A549 treated with Hydrocortisone at 1 μM for 4 hours (cell line): Measurements from ENCODE around the gene OARD1. TPM values are rescaled to one million over a fixed set of nuclear protein-coding genes. Genes with fewer than 3 reads are reported as not detected.

Experiments
- total RNA-seq: library from RNA; stranded (reverse); fragments of 200-300 nt; extraction: Qiagen RNA extraction; gene quantifications from 5 replicates; pipeline ENCODE4 v1.2.3, GENCODE V29; 2022

OARD1 gene, protein sequence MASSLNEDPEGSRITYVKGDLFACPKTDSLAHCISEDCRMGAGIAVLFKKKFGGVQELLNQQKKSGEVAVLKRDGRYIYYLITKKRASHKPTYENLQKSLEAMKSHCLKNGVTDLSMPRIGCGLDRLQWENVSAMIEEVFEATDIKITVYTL
- total RNA-seq, result 17.2 to 20.0 TPM (median 19.3 TPM) in 5 replicates

DNA sequence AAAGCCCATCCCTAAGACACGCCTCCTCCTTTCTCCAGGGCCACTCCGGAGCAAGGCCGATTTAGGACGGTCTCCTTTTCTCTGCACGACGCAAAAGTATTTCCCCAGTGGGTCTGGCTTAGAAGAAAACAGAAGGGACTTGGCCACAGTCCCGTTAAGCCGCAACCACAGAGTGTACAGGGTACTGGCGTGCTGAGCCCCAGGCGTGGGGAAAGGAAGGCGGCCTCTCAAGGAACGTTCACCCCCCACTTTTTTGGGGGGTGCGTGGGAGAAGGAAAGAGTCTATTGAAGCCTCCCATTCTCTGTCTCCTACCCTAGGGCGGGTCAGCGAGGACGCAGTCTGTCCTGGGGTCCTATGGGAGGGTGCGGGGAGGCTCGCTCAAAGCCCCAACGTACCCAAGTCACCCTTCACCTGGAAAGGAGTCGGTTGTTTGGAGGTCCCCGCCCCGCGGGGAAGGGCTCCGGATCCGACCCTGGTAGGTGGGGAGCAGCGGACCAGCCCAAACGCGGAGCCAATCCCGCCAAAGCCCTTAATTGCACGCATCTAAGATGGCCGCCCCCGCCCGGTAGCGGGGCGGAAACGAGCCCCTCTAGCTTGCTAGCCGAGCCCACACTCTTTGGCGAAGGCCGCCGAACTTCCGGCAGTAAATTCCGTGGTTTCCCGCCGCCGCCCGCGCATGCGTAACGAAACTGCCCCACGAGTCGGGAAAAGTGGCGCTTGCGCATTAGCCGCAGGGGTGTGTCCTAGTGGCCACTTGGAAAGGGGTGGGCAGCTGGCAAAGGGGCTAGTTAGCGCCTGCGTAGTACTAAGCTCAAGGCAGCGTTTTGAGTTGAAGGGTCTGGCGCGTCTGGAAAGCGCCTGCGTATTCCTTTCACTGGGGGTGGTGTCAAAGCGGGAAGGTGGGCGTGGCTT lies at the start of gene OARD1:
Gene OARD1, minus strand, starts transcription at position 434 of the 913 bp plus-strand sequence. CDS start 722 bp downstream, outside the sequence.

DNA sequence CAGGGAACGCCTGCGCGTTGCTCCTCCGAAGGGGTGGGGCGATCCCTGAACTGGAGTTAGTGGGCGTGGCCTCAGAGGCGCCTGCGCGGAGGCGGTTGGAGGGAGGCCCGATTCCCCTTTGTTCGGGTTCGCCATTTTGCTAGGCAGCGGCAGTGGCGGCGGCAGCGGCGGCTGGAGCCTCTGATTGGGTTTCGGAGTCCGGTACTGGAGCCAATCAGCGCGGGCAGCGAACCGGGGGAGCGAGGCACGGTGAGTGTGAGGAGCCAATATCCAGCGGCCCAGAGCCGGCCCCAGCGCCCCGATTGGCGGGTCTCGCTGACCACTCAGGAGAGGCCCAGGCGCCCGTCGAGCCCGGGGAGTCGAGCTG lies 663 bp upstream of the OARD1 start, which contains the start of gene NFYA:
Gene NFYA, plus strand, starts transcription at position 139 of the 367 bp plus-strand sequence. CDS start 6,116 bp downstream, outside the sequence.

DNA sequence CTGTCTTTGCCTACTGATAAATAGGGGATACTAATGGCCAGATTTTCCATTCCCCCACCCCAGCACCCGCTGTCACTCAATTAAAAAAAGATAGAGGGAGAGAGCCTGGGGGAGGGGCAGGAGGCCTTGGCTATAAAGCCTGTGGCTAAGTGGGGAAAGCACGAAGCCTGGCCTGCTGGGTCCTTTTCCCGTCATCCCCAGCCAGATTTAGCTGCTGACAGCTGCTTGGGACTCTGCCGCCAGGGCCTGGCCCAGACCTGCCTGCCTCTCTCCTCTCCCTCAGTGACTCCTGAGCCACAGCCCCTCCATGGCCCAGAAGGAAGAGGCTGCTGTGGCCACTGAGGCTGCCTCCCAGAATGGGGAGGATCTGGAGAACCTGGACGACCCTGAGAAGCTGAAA lies 19.1 kb downstream of the OARD1 start, which contains the start of gene APOBEC2:
Gene APOBEC2, plus strand, starts transcription at position 162 of the 400 bp plus-strand sequence. Its CDS starts 146 bp downstream, at position 308.

DNA sequence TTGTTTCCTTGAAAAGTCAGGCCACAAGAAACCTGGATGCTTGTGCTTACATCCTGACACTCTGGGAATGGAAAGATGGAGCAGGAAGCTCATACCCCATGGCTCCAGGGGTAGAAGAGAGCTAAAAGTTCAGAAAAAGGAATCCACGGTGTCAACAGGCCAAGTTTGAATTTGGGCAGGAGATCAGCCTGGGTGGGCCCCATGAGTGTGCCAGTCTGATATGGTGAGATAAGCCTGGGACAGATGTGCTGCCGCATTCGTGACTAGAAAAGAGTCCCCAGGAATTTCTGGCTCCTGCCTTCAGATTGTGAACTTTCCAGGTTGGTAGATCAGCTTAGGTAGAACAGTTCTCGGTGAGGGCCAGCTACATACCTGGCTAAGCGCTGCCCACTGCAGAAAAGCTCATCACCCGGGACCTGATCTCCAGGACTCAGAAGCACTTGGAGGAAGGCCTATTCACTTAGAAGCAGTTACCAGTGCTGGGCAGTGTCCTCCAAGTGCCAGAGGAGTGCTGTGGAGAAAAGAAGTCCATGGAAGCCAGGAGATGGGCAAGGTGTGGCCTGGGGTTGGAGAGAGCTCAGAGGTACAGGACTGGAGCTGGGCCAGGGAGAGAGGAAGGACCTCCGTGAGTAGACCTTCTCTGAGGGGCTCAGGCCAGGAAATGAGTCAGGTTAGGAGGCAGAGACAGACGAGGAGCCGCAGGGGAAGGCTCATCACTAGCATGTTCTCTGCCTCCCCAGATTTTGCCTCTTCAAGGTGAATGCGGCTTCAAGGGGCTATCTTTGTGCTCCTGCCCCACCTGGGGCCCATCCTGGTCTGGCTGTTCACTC lies 29.7 kb downstream of the OARD1 start, which contains the start of gene TSPO2:
Gene TSPO2, plus strand, starts transcription at position 242 of the 830 bp plus-strand sequence. Its CDS starts 519 bp downstream, at position 761.

DNA sequence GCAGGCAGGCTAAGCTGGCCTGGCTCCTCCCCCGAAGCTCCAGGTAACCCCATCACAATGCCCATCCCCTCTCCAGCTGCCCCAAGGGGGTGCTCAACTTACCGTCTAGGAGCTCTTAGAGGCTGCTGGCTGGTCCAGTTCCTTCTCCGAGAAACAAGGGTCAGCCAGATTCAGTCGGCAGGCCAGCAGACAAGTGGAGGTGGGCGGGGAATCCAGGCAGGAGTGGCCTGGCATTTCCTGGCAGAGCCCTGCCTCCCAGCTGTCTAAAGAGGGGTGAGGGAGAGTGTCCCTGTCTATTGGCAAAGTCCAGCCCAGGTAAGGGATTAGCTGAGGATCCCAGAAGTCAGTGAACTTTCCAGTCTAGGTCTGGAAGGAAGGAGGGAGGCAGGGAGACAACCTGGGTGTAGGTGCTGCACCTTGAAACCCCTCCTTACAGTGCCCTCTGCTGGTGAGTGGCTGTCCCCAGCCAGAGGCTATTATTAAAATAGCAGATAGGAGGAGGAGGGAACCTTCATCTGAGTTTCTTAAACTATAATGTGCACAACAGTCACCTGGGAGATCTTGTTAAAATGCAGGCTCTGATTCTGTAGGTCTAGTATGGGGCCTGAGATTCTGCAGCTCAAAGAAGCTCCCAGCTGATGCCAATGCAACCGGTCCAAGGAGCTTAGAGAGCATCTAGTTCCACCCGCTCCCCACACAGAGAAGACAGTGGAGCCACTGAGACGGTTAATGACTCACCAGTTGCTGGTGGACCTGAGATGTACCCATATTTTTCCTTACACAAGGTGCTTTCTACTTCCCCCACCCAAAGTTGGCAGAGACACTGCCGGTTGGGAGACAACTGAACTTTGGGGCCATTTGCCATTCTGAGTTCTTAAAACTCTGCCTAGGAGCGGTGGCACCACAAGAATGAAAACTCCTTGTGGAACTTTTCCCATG lies 32.8 kb downstream of the OARD1 start, which contains the start of gene UNC5CL:
Gene UNC5CL, minus strand, starts transcription at position 162 of the 939 bp plus-strand sequence. CDS start 4,147 bp downstream, outside the sequence.

Other genes with a start within 250 kb of the OARD1 start
- gene UNC5CL, start 33.1 kb downstream of the OARD1 start, total RNA-seq, result 0.49 to 0.76 TPM (median 0.52 TPM) in 5 replicates
- gene TSPO2, start 29.9 kb downstream of the OARD1 start, total RNA-seq, result 0.15 TPM in 1 of 5 replicates, not detected in the others
- gene APOBEC2, start 19.2 kb downstream of the OARD1 start, total RNA-seq, result not detected in 5 replicates
- gene NFYA, start 618 bp upstream of the OARD1 start, total RNA-seq, result 10.7 to 16.5 TPM (median 13.1 TPM) in 5 replicates
- gene TREML1, start 82.0 kb upstream of the OARD1 start, total RNA-seq, result not detected in 5 replicates
- gene TREM2, start 90.8 kb upstream of the OARD1 start, total RNA-seq, result 0.10 to 0.13 TPM in 2 of 5 replicates, not detected in the others
- not detected in 5 replicates for gene TREML2, start 128.8 kb upstream of the OARD1 start, total RNA-seq
- not detected in 5 replicates for gene TREML4, start 156.0 kb upstream of the OARD1 start, total RNA-seq
- gene TREM1, start 214.3 kb upstream of the OARD1 start, total RNA-seq, result 0.10 to 0.25 TPM (median 0.13 TPM) in 3 of 5 replicates, not detected in the others